DND-41 (cell line): ENCODE data around the gene ACSL1.
"Not testable (repeated sequence)": the region's sequence is repeated elsewhere in the genome, so short reads cannot be mapped to it uniquely, and the experiment has no call there.

Experiments used
- EZH2 ChIP-seq: IDR thresholded peaks from 3 replicates; pipeline ENCODE4 v1.6.1; 2012; ENCODE audit warnings: borderline replicate concordance, low read depth, mild to moderate bottlenecking, moderate library complexity, low read length, inconsistent platforms; ENCODE audit not compliant: severe bottlenecking
- TF ChIP-seq, protein P1 (sequence below): IDR thresholded peaks from 2 replicates; pipeline ENCODE4 v1.5.1; 2012; ENCODE audit warnings: borderline replicate concordance, low read length, moderate library complexity, mild to moderate bottlenecking; ENCODE audit not compliant: poor library complexity, severe bottlenecking; ENCODE audit errors: extremely low read depth

DNA sequence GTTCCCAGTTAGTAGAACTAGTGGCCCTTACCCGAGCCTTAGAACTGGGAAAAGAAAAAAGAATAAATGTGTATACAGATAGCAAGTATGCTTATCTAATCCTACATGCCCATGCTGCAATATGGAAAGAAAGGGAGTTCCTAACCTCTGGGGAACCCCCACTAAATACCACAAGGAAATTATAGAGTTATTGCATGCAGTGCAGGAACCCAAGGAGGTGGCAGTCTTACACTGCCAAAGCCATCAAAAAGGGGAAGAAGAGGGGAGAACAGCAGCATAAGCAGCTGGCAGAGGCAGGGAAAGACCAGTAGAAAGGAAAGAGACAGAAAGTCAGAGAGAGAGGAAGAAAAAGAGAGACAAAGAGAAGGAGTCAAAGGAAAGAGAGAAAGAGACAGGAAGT lies 86.2 kb downstream of the ACSL1 start:
- not testable (repeated sequence) for TF ChIP-seq EZH2
- TF ChIP-seq, protein P1, sequence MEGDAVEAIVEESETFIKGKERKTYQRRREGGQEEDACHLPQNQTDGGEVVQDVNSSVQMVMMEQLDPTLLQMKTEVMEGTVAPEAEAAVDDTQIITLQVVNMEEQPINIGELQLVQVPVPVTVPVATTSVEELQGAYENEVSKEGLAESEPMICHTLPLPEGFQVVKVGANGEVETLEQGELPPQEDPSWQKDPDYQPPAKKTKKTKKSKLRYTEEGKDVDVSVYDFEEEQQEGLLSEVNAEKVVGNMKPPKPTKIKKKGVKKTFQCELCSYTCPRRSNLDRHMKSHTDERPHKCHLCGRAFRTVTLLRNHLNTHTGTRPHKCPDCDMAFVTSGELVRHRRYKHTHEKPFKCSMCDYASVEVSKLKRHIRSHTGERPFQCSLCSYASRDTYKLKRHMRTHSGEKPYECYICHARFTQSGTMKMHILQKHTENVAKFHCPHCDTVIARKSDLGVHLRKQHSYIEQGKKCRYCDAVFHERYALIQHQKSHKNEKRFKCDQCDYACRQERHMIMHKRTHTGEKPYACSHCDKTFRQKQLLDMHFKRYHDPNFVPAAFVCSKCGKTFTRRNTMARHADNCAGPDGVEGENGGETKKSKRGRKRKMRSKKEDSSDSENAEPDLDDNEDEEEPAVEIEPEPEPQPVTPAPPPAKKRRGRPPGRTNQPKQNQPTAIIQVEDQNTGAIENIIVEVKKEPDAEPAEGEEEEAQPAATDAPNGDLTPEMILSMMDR, result not testable (repeated sequence)
